GM12878 (cell line): ENCODE data around the gene TMEM174.

Experiments used
- MEF2A ChIP-seq: IDR thresholded peaks from 2 replicates; pipeline ENCODE4 v1.6.1; 2011; ENCODE audit warnings: low read depth, mild to moderate bottlenecking, low read length, moderate library complexity; ENCODE audit not compliant: insufficient read depth
- NR2C2 ChIP-seq: IDR thresholded peaks from 2 replicates; pipeline ENCODE4 v1.6.1; 2011; ENCODE audit warnings: borderline replicate concordance, low read depth; ENCODE audit not compliant: control insufficient read depth, insufficient read length
- RCOR1 ChIP-seq: conservative IDR thresholded peaks from 2 replicates; pipeline ENCODE4 v1.6.1; 2012; ENCODE audit warnings: low read depth, low read length, improper control_type of control experiment
- TF ChIP-seq, protein P1 (sequence below), 3 experiments: IDR thresholded peaks in 2 of 3; conservative IDR thresholded peaks in 1 of 3; 2 replicates each; pipeline ENCODE4 v1.5.1; 2011; ENCODE audit warnings: low read depth in 3 of 3, low read length in 3 of 3, mild to moderate bottlenecking in 3 of 3, control low read depth in 2 of 3, moderate library complexity in 2 of 3, inconsistent platforms in 1 of 3, mixed read lengths in 1 of 3; ENCODE audit not compliant: control insufficient read depth in 2 of 3, insufficient read depth in 1 of 3; ENCODE audit errors: extremely low read depth in 1 of 3

DNA sequence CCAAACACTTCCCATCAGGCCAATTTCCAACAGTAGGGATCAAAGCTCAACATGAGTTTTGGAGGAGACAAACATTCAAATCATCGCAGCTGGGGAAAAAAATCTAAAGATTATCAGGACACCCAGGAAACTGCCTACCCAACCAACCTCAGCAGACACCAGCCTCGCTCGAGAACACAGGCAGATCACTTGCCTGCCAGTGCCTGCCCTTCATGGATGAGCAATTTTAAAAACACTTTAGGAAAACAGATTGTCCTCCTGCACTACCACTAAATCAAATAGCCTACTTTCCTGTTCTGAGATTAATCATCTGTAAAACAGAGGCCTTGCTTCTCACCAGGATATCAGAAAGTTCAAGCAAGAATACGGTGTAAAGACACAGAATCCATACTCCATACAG lies 14.7 kb upstream of the TMEM174 start:
- TF ChIP-seq MEF2A (no peak), RCOR1 (no peak), NR2C2 (no peak)
- TF ChIP-seq, protein P1, sequence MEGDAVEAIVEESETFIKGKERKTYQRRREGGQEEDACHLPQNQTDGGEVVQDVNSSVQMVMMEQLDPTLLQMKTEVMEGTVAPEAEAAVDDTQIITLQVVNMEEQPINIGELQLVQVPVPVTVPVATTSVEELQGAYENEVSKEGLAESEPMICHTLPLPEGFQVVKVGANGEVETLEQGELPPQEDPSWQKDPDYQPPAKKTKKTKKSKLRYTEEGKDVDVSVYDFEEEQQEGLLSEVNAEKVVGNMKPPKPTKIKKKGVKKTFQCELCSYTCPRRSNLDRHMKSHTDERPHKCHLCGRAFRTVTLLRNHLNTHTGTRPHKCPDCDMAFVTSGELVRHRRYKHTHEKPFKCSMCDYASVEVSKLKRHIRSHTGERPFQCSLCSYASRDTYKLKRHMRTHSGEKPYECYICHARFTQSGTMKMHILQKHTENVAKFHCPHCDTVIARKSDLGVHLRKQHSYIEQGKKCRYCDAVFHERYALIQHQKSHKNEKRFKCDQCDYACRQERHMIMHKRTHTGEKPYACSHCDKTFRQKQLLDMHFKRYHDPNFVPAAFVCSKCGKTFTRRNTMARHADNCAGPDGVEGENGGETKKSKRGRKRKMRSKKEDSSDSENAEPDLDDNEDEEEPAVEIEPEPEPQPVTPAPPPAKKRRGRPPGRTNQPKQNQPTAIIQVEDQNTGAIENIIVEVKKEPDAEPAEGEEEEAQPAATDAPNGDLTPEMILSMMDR (IDR thresholded peaks at IDR 0.05 in 2 of 3, conservative IDR thresholded peaks at IDR 0.05 in 1 of 3; ENCODE audit: control insufficient read depth in 2 of 3, extremely low read depth in 1 of 3, insufficient read depth in 1 of 3, low read depth in 3 of 3, low read length in 3 of 3): no peak
